HepG2 (cell line): Measurements from ENCODE around the gene NCF4. TPM values are rescaled to one million over a fixed set of nuclear protein-coding genes. Genes with fewer than 3 reads are reported as not detected.

Source experiments
- ATAC-seq: fragments of 200-7000 bp; cut with Tn5 transposase; 3 replicates; pipeline ENCODE4 v1.9.1; 2020; ENCODE audit warnings: mild to moderate bottlenecking, moderate library complexity
- BruUV-seq: library from RNA; stranded (reverse); fragments of 400-500 nt; replicated peaks from 2 replicates; lab custom pipeline; 2021; lab: Mats Ljungman, UMichigan
- CTCF ChIA-PET: fragments of 300-600 bp; formaldehyde crosslinking; extraction: SDS; loops from one replicate; lab custom pipeline; 2021; ENCODE audit warnings: low total read pairs, inconsistent platforms, low intra/inter-chr PET ratio; lab: Yijun Ruan, JAX
- POLR2A ChIA-PET: fragments of 350-600 bp; sonication (Branson Sonifier 250); formaldehyde crosslinking; loops from one replicate; lab custom pipeline; 2020; ENCODE audit warnings: antibody characterized with exemption, inconsistent platforms; lab: Yijun Ruan, JAX
- DNase-seq: peaks from one replicate; pipeline ENCODE4 v3.0.0-alpha.2; 2015; ENCODE audit warnings: low spot score
- FAIRE-seq: peaks from 3 replicates; lab custom pipeline; 2011; peaks lifted over from hg19 to GRCh38; lab: Jason Lieb, UNC
- H2AFZ ChIP-seq: one replicate; pipeline ENCODE4 v1.6.1; 2011; ENCODE audit warnings: low read length, inconsistent platforms
- H3K27ac ChIP-seq: fragments of 300-600 bp; 3 replicates; pipeline ENCODE4 v1.8.0; 2011; ENCODE audit warnings: mixed run types, mild to moderate bottlenecking, mixed read lengths, low read length, inconsistent platforms; ENCODE audit not compliant: insufficient read depth; ENCODE audit errors: extremely low read length
- H3K27me3 ChIP-seq, 2 experiments: fragments of 200-600 bp in 1 of 2; 2 replicates in 1 of 2; 3 replicates in 1 of 2; pipeline versions ENCODE4 v1.6.0 to v1.8.0; 2011; ENCODE audit warnings: low read length in 2 of 2, mild to moderate bottlenecking in 2 of 2, moderate library complexity in 2 of 2, inconsistent platforms in 1 of 2; ENCODE audit not compliant: insufficient read depth in 2 of 2, control insufficient read depth in 1 of 2
- H3K36me3 ChIP-seq, 2 experiments: fragments of 200-600 bp in 1 of 2; replicated peaks in 1 of 2; 2 replicates in 1 of 2; 3 replicates in 1 of 2; pipeline versions ENCODE4 v1.5.1 to v1.8.0; 2011; ENCODE audit warnings: low read length in 2 of 2, inconsistent platforms in 1 of 2; ENCODE audit not compliant: insufficient read depth in 2 of 2, control insufficient read depth in 1 of 2
- H3K4me1 ChIP-seq: 2 replicates; pipeline ENCODE4 v1.5.1; 2012; ENCODE audit warnings: low read length, inconsistent platforms; ENCODE audit not compliant: insufficient read depth
- H3K4me2 ChIP-seq: 2 replicates; pipeline ENCODE4 v1.6.0; 2011; ENCODE audit warnings: low read depth, low read length, inconsistent platforms
- H3K4me3 ChIP-seq, 3 experiments: fragments of 200-600 bp in 1 of 3; sonication (generic), shearing (Covaris generic) in 1 of 3; replicated peaks in 1 of 3; 2 replicates each; pipeline ENCODE4 v1.5.1; 2011 to 2016; ENCODE audit warnings: low read length in 3 of 3, inconsistent platforms in 2 of 3, low read depth in 2 of 3, mild to moderate bottlenecking in 2 of 3, control low read depth in 1 of 3, mixed read lengths in 1 of 3; ENCODE audit not compliant: insufficient read depth in 1 of 3
- H3K79me2 ChIP-seq: one replicate; pipeline ENCODE4 v1.6.1; 2011; ENCODE audit warnings: low read length, inconsistent platforms; ENCODE audit not compliant: insufficient read depth
- H3K9ac ChIP-seq: 2 replicates; pipeline ENCODE4 v1.6.0; 2011; ENCODE audit warnings: mild to moderate bottlenecking, low read depth, low read length, inconsistent platforms; ENCODE audit not compliant: insufficient read depth
- H3K9me3 ChIP-seq: 2 replicates; pipeline ENCODE4 v1.5.1; 2012; ENCODE audit warnings: mild to moderate bottlenecking, low read length
- H4K20me1 ChIP-seq: 2 replicates; pipeline ENCODE4 v1.6.0; 2011; ENCODE audit warnings: inconsistent platforms, mild to moderate bottlenecking, low read length, moderate library complexity; ENCODE audit not compliant: insufficient read depth
- ARHGAP35 ChIP-seq: sonication (generic); formaldehyde crosslinking; IDR thresholded peaks from 2 replicates; pipeline ENCODE4 v1.9.0; 2022; ENCODE audit warnings: mild to moderate bottlenecking, inconsistent platforms, moderate library complexity, missing genetic modification reagents, borderline replicate concordance
- GABPA ChIP-seq, 2 experiments: IDR thresholded peaks; 2 replicates each; pipeline ENCODE4 v1.6.1; 2011 to 2016; ENCODE audit warnings: low read depth in 2 of 2, low read length in 1 of 2, missing biosample characterization in 1 of 2, missing genetic modification characterization in 1 of 2
- MAZ ChIP-seq, 2 experiments: sonication (generic) in 1 of 2; formaldehyde crosslinking in 1 of 2; IDR thresholded peaks; 2 replicates each; pipeline versions ENCODE4 v1.5.0 to v1.6.1; 2012 to 2020; ENCODE audit warnings: low read depth in 2 of 2, mild to moderate bottlenecking in 2 of 2, borderline replicate concordance in 1 of 2, improper control_type of control experiment in 1 of 2, low read length in 1 of 2, missing genetic modification reagents in 1 of 2, moderate library complexity in 1 of 2
- NBN ChIP-seq: fragments of 450-650 bp; conservative IDR thresholded peaks from 2 replicates; pipeline ENCODE4 v1.6.1; 2017
- RXRA ChIP-seq: sonication (generic); formaldehyde crosslinking; IDR thresholded peaks from 2 replicates; pipeline ENCODE4 v1.5.1; 2020; ENCODE audit warnings: missing genetic modification reagents
- ZNF430 ChIP-seq: sonication (generic); formaldehyde crosslinking; IDR thresholded peaks from 2 replicates; pipeline ENCODE4 v1.9.0; 2021; ENCODE audit warnings: mild to moderate bottlenecking, missing genetic modification reagents
- ZNF496 ChIP-seq: sonication (generic); formaldehyde crosslinking; IDR thresholded peaks from 2 replicates; pipeline ENCODE4 v1.8.1; 2023; ENCODE audit warnings: mild to moderate bottlenecking, moderate library complexity, missing genetic modification reagents; ENCODE audit not compliant: insufficient replicate concordance
- ZNF543 ChIP-seq: sonication (generic); formaldehyde crosslinking; IDR thresholded peaks from 2 replicates; pipeline ENCODE4 v1.4.0; 2020; ENCODE audit warnings: mild to moderate bottlenecking, missing genetic modification reagents
- WGBS: methylation state at CpG from one replicate; pipeline ENCODE4 v1.1.6; 2017; ENCODE audit warnings: low lambda C conversion rate; 5-methylcytosine and 5-hydroxymethylcytosine counted together
- in situ Hi-C: cut with HindIII; loops from 2 replicates; pipeline ENCODE4 v1.10.0; 2017; ENCODE audit warnings: low pct_unique_long_range_greater_than_20kb; ENCODE audit not compliant: extremely low pct_ligation_motif_present
- intact Hi-C: fragments of 100-400 bp; cut with micrococcal nuclease; formaldehyde crosslinking; loops from one replicate; pipeline ENCODE4 v1.10.0; 2022; ENCODE audit not compliant: unreplicated experiment
- polyA plus RNA-seq, 8 experiments: library from polyadenylated mRNA; depleted of rRNA in 3 of 8; stranded (reverse) in 7 of 8; unstranded in 1 of 8; fragments of >200 nt; fragmentation: Illumina TruSeq in 4 of 8; extraction: Trizol in 4 of 8; gene quantifications; 2 replicates each; pipeline versions ENCODE4 v1.2.1 to v1.2.3, GENCODE V29; 2011 to 2016; ENCODE audit warnings: low read depth in 4 of 8, missing spikeins in 1 of 8, mixed read lengths in 1 of 8; ENCODE audit not compliant: insufficient read depth in 1 of 8
- total RNA-seq, 5 experiments: library from RNA; depleted of rRNA; stranded (reverse); fragments of >200 nt; fragmentation: Illumina TruSeq; extraction: Trizol; gene quantifications; 2 replicates each; pipeline ENCODE4 v1.2.3, GENCODE V29; 2016; ENCODE audit warnings: low read depth in 1 of 5
- TF ChIP-seq, protein P1 (sequence below): sonication (generic); formaldehyde crosslinking; IDR thresholded peaks from 2 replicates; pipeline ENCODE4 v1.5.0; 2020; ENCODE audit warnings: mild to moderate bottlenecking, missing genetic modification reagents
- TF ChIP-seq, protein P2 (sequence below): sonication (generic); formaldehyde crosslinking; IDR thresholded peaks from 2 replicates; pipeline ENCODE4 v1.5.0; 2020; ENCODE audit warnings: mild to moderate bottlenecking, missing genetic modification reagents

NCF4 gene
- total and polyA plus RNA-seq, 2 of the 13 experiments (the other 11 are each of a cell fraction or from before 2014, with no cell fraction given), result not detected

- intact Hi-C loops (no loop called here), in situ Hi-C loops (no loop called here)
- WGBS, result 72% methylated on average over 2 of the region's 2 CpGs
- DNase-seq (no peak), ATAC-seq (no peak), FAIRE-seq (no peak)
- no peak overlapping the region for H3K27ac ChIP-seq
- H4K20me1 ChIP-seq, result no peaks in the 10 kb centered on the region
- ChIA-PET POLR2A (no interaction called here), CTCF (no interaction called here)
- TF ChIP-seq ZNF430 (CRISPR knock-in tag), result no peak
- no peak for TF ChIP-seq RXRA (CRISPR knock-in tag)
- no peak for TF ChIP-seq ZNF496 (CRISPR knock-in tag)
- TF ChIP-seq, protein P1, sequence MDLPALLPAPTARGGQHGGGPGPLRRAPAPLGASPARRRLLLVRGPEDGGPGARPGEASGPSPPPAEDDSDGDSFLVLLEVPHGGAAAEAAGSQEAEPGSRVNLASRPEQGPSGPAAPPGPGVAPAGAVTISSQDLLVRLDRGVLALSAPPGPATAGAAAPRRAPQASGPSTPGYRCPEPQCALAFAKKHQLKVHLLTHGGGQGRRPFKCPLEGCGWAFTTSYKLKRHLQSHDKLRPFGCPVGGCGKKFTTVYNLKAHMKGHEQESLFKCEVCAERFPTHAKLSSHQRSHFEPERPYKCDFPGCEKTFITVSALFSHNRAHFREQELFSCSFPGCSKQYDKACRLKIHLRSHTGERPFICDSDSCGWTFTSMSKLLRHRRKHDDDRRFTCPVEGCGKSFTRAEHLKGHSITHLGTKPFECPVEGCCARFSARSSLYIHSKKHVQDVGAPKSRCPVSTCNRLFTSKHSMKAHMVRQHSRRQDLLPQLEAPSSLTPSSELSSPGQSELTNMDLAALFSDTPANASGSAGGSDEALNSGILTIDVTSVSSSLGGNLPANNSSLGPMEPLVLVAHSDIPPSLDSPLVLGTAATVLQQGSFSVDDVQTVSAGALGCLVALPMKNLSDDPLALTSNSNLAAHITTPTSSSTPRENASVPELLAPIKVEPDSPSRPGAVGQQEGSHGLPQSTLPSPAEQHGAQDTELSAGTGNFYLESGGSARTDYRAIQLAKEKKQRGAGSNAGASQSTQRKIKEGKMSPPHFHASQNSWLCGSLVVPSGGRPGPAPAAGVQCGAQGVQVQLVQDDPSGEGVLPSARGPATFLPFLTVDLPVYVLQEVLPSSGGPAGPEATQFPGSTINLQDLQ, result no peak
- H3K9ac ChIP-seq, result no peak overlapping the region
- H3K9me3 ChIP-seq, result no peaks in the 10 kb centered on the region
- no peak overlapping the region for H3K4me3 ChIP-seq
- no peaks in the 10 kb centered on the region for H3K36me3 ChIP-seq
- H2AFZ ChIP-seq, result no peak overlapping the region
- no TSS peak for BruUV-seq
- H3K27me3 ChIP-seq, result peaks cover 4 to 24% of the 10 kb centered on the region in 2 experiments
- H3K4me1 ChIP-seq, result peaks cover 9% of the 10 kb centered on the region; the same call in 1 of the 2 replicates
- H3K79me2 ChIP-seq, result no peaks in the 10 kb centered on the region
- no peak overlapping the region for H3K4me2 ChIP-seq
Observed at GRCh38 chr22:36874309-36874696, 13.5 kb downstream of the NCF4 start.

DNA sequence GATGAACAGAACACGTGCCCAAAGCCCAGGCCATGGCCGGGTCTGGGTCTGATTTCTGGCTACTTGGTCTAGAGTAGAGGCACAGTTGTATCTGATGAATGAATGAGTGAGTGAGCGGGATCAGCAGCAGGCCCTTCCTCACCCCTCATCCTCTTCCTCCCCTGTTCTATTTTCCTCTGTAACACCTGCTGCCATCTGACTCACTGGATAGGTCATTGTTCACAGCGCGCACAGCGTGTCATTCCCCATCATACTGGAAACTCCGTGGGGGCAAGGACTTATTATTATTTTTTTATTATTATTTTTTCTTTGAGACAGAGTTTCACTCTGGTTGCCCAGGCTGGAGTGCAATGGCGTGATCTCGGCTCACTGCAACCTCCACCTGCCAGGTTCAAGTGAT, 13.9 kb downstream of the NCF4 start:
- Histone ChIP-seq H3K4me3 (no peak overlapping the region), H2AFZ (no peak overlapping the region), H3K4me2 (no peak overlapping the region), H3K79me2 (no peaks in the 10 kb centered on the region), H3K4me1 (peaks cover 9% of the 10 kb centered on the region; the same call in 1 of the 2 replicates), H3K9me3 (no peaks in the 10 kb centered on the region), H4K20me1 (no peaks in the 10 kb centered on the region), H3K27me3 (peaks cover 4 to 20% of the 10 kb centered on the region in 2 experiments), H3K36me3 (no peaks in the 10 kb centered on the region), H3K27ac (no peak overlapping the region), H3K9ac (no peak overlapping the region)
- intact Hi-C loops (no loop called here), in situ Hi-C loops (no loop called here)
- ChIA-PET CTCF (no interaction called here), POLR2A (no interaction called here)
- ATAC-seq (no peak), FAIRE-seq (no peak), DNase-seq (no peak)
- 69% methylated on average over 8 of the region's 9 CpGs for WGBS
- BruUV-seq, result no TSS peak
- TF ChIP-seq MAZ (IDR thresholded peaks at IDR 0.05; ENCODE audit: borderline replicate concordance, low read depth, low read length) (no peak), MAZ (CRISPR knock-in tag; IDR thresholded peaks at IDR 0.05; ENCODE audit: low read depth) (no peak), ZNF543 (no peak), GABPA (IDR thresholded peaks at IDR 0.05; ENCODE audit: low read depth, low read length) (no peak), GABPA (CRISPR knock-in tag; IDR thresholded peaks at IDR 0.05; ENCODE audit: low read depth) (no peak), NBN (no peak), ARHGAP35 (no peak)
- TF ChIP-seq, protein P2, sequence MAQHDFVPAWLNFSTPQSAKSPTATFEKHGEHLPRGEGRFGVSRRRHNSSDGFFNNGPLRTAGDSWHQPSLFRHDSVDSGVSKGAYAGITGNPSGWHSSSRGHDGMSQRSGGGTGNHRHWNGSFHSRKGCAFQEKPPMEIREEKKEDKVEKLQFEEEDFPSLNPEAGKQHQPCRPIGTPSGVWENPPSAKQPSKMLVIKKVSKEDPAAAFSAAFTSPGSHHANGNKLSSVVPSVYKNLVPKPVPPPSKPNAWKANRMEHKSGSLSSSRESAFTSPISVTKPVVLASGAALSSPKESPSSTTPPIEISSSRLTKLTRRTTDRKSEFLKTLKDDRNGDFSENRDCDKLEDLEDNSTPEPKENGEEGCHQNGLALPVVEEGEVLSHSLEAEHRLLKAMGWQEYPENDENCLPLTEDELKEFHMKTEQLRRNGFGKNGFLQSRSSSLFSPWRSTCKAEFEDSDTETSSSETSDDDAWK (CRISPR knock-in tag), result no peak
